NCI-H2171 (cell line): Measurements from ENCODE around the gene MALRD1.

Experiments used
- DNase-seq: peaks from one replicate; lab custom pipeline; 2025; lab: John Stamatoyannopoulos, UW

The MALRD1 gene

GRCh38 chr10:19231034-19231433, 182.4 kb downstream of the MALRD1 start:
- DNase-seq, result no peak

- no peak for DNase-seq
These were observed 197.5 kb downstream of the MALRD1 start for GRCh38 chr10:19245889-19246752.

GRCh38 chr10:19247843-19248242, 199.2 kb downstream of the MALRD1 start:
- no peak for DNase-seq

- DNase-seq, result no peak
These were observed 201.9 kb downstream of the MALRD1 start for GRCh38 chr10:19250546-19250945.

- DNase-seq, result no peak
These were observed 203.9 kb downstream of the MALRD1 start for GRCh38 chr10:19252531-19252930.

GRCh38 chr10:19256331-19256730, 207.7 kb downstream of the MALRD1 start:
- no peak for DNase-seq

GRCh38 chr10:19263262-19263661, 214.7 kb downstream of the MALRD1 start:
- no peak for DNase-seq

- DNase-seq, result no peak
These were observed 234.7 kb downstream of the MALRD1 start for GRCh38 chr10:19283285-19283684.

GRCh38 chr10:19283786-19284185, 235.2 kb downstream of the MALRD1 start:
- DNase-seq, result no peak

GRCh38 chr10:19290770-19291169, 242.2 kb downstream of the MALRD1 start:
- no peak for DNase-seq

- DNase-seq, result no peak
These were observed 245.6 kb downstream of the MALRD1 start for GRCh38 chr10:19294233-19294632.

GRCh38 chr10:19299645-19300044, 251.0 kb downstream of the MALRD1 start:
- DNase-seq, result no peak

GRCh38 chr10:19302117-19302516, 253.5 kb downstream of the MALRD1 start:
- no peak for DNase-seq

GRCh38 chr10:19310066-19310465, 261.5 kb downstream of the MALRD1 start:
- DNase-seq, result no peak

- DNase-seq, result no peak
These were observed 267.7 kb downstream of the MALRD1 start for GRCh38 chr10:19316204-19316870.

- DNase-seq, result no peak
These were observed 269.4 kb downstream of the MALRD1 start for GRCh38 chr10:19317952-19318351.

- no peak for DNase-seq
These were observed 277.0 kb downstream of the MALRD1 start for GRCh38 chr10:19325581-19325980.

- no peak for DNase-seq
These were observed 280.0 kb downstream of the MALRD1 start for GRCh38 chr10:19328582-19328981.

- DNase-seq, result no peak
These were observed 280.9 kb downstream of the MALRD1 start for GRCh38 chr10:19329475-19329874.

- DNase-seq, result no peak
These were observed 283.7 kb downstream of the MALRD1 start for GRCh38 chr10:19332304-19332703.

GRCh38 chr10:19333631-19334030, 285.0 kb downstream of the MALRD1 start:
- DNase-seq, result no peak

GRCh38 chr10:19347621-19348020, 299.0 kb downstream of the MALRD1 start:
- DNase-seq, result no peak

GRCh38 chr10:19367176-19367575, 318.6 kb downstream of the MALRD1 start:
- no peak for DNase-seq
